ENCODE measurements around the gene MX2.
"Not testable (repeated sequence)": the region's sequence is repeated elsewhere in the genome, so short reads cannot be mapped to it uniquely, and the experiment has no call there.

The MX2 gene

DNA sequence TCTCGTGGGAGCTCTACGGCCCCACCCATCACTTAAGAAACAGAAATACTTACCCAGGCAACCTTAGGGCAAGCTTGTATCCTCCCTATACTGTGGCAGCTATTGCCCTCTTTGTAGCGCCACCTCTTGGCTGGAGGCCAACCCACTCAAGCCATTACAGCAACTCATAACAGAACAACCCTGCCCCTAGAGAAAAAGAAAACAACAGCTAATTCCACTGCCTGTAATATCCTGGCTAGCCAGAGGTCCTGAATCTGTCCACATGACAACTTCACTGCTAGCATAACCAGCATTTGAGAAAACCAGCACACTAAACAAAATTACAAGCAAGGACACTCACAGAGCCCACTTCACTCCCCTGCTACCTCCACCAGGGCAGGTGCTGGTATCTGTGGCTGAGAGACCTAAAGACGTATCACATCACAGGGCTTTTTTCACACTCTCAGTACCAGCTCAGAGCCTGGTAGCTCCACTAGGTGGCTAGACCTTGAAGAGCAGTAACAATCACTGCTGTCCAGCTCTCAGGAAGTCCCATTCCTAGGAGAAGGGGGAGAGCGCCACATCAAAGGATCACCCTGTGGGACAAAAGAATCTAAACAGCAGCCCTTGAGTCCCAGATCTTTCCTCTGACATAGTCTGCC lies 49.7 kb downstream of the MX2 start:
- DNase-seq (ENCODE audit: low read depth in 4 of 4, low spot score in 1 of 4) = no peak

DNA sequence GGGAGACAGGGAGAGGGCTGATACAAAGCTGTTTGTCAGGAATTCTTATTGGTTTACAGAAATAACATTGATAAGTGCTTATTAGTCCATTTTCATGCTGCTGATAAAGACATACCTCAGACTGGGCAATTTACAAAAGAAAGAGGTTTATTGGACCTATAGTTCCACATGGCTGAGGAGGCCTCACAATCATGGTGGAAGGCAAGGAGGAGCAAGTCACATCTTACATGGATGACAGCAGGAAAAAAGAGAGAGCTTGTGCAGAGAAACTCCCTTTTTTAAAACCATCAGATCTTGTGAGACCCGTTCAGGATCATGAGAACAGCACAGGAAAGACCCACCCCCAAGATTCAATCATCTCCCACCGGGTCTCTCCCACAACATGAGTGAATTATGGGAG lies 55.7 kb downstream of the MX2 start:
- not testable (repeated sequence) for DNase-seq (ENCODE audit: low read depth in 4 of 4, low spot score in 1 of 4)

DNA sequence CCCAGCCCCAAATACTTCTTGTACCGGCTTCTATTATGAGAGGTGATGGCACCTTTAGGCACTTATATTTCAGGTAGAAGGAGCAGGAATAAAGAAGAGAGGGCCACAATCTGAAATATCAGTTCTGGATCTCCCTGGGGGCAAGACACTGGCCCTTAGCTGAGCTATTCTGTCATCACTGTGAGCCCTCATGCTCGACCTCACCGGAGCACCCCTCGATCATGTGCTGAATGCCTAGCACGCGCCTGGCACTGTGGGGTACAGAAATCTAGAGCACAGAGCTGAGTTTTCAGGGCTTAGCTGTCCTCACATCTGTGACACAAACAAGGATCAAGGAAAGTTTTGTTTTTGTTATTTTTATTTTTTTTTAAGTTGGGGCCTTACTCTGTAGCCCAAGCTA lies 56.6 kb downstream of the MX2 start:
- DNase-seq (ENCODE audit: low read depth in 4 of 4, low spot score in 1 of 4) = no peak

DNA sequence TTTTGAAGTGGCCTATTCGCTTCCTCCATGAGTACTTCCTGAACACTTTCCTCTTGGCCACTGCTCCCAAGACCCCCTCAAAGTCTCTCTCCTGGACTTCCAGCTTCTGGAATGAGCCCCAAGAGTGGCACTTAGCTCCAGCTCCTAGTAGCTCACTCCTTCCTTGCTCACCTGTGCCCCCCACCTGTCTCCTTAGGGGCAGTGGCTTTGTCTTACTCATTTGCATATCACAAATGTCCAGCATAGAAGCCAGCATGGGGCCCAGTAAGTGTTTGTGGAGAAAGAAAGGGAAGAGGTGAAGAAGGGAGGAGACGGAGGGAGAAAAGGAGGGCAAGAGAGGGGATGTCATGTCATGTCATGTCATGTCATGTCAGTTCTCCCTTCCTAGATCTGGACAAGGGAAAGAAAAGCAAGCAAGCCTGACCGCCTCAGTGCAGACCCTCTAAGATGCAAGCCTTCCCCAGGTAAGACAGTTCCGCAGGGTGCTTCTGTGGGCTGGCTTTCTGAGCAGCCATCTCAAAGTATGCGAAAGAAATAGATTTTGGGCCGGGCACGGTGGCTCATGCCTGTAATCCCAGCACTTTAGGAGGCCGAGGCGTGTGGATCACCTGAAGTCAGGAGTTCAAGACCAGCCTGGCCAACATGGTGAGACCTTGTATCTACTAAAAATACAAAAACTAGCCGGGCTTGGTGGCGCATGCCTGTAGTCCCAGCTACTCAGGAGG lies 57.3 kb downstream of the MX2 start:
- no peak for DNase-seq (ENCODE audit: low read depth in 4 of 4, low spot score in 1 of 4)

DNA sequence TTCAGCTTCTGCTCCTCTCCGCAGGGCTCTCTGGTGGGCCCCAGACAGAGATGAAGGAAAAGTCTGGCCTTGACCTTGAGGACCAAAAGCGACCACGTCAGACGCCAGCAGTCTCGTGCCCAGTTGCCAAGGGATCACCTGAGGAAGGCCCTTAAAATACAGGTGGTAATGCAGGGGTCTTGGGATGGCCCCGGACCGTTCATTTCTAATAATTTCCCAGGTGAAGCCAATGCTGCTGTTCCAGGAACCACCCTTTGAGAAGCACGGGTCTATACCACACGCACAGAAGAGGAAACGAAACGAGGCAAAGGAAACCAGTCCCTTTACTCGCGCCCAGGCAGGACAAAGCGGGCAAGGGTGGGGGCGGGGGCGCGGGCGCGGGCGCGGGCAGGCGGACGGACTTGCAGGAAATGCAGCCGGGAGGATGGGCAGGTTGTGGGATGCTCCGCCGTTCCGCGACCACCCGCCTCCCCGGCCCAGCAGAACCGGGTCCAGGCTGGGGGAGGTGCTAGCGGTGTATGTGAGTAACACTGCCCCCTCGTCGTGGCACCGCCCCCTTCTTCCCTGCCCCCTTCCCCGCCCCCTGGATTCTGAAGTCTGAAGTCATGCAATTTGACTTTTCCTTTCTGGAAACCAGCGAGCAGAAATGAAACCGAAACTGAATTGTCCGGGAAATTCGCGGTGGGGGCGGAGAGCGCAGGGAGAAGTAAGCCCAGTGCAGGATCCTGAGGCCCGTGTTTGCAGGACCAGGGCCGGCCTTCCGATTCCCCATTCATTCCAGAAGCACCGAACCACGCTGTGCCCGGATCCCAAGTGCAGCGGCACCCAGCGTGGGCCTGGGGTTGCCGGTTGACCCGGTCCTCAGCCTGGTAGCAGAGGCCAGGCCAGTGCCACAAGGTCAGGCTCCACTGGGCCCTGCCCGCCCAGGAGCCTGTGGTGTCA lies 58.4 kb downstream of the MX2 start:
- peak in 1 of 4 experiments; percentile 27 for DNase-seq (ENCODE audit: low read depth in 4 of 4, low spot score in 1 of 4)

DNA sequence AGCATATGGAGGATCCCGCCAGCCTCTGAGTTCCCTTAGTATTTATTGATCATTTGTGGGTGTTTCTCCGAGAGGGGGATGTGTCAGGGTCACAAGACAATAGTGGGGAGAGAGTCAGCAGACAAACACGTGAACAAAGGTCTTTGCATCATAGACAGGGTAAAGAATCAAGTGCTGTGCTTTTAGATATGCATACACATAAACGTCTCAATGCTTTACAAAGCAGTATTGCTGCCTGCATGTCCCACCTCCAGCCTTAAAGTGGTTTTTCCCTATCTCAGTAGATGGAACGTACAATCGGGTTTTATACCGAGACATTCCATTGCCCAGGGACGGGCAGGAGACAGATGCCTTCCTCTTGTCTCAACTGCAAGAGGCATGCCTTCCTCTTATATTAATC lies 59.2 kb downstream of the MX2 start:
- not testable (repeated sequence) for DNase-seq (ENCODE audit: low read depth in 4 of 4, low spot score in 1 of 4)

DNA sequence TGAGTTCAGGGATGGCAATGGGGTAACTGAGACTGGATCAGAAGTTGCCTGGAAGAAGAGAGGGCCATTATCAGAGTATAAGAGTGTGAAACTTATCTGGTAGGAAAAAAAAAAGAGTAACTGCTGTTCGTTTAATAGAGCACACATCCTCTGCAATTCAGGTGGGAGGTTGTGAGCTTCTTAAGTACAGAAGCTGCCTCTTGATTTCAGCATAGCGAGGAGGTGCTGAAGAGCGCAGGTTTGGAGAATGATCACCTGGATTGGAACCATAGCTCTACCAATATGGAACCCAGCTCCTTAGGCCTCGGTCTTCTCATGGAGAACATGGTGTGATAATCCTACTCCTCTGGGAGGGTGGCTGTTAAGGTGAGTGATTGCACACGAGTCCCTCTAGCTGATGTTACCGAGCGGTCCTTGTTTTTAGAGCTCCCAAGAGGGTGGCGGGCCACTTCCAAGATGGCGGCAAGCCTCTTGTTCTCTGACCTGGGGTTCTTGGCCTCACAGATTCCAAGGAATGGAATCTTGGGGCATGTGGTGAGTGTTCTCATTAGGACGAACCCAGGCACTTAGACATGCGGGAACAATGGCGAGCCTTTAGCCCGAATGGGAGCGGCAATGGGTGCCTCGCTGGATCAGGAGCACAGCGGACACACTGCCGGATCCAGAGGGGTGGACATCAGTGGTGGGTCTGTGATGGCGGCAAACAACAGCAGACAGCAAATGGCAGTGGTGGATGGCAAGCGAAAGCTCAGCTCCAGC lies 60.9 kb downstream of the MX2 start:
- DNase-seq (ENCODE audit: low read depth in 4 of 4, low spot score in 1 of 4) = no peak

DNA sequence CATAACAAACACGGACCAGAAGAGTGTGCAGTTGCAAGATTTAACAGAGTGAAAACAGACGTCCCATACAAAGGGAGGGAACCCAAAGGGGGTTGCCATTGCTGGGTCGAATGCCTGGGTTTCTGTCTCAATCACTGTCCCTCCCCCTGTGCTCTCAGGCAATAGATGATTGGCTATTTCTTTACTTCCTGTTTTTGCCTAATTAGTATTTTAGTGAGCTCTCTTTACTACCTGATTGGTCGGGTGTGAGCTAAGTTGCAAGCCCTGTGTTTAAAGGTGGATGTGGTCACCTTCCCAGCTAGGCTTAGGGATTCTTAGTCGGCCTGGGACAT lies 61.4 kb downstream of the MX2 start:
- DNase-seq (ENCODE audit: low read depth in 4 of 4, low spot score in 1 of 4) = not testable (repeated sequence)

DNA sequence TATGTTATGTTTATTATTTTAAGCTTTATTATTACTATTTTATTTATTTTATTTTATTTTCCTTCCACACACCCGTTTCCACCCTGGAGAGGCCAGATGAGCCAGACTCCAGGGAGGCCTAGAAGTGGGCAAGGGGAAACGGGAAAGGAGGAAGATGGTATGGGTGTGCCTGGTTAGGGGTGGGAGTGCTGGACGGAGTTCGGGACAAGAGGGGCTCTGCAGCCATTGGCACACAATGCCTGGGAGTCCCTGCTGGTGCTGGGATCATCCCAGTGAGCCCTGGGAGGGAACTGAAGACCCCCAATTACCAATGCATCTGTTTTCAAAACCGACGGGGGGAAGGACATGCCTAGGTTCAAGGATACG lies 63.7 kb downstream of the MX2 start:
- no peak for DNase-seq (ENCODE audit: low read depth in 4 of 4, low spot score in 1 of 4)

DNA sequence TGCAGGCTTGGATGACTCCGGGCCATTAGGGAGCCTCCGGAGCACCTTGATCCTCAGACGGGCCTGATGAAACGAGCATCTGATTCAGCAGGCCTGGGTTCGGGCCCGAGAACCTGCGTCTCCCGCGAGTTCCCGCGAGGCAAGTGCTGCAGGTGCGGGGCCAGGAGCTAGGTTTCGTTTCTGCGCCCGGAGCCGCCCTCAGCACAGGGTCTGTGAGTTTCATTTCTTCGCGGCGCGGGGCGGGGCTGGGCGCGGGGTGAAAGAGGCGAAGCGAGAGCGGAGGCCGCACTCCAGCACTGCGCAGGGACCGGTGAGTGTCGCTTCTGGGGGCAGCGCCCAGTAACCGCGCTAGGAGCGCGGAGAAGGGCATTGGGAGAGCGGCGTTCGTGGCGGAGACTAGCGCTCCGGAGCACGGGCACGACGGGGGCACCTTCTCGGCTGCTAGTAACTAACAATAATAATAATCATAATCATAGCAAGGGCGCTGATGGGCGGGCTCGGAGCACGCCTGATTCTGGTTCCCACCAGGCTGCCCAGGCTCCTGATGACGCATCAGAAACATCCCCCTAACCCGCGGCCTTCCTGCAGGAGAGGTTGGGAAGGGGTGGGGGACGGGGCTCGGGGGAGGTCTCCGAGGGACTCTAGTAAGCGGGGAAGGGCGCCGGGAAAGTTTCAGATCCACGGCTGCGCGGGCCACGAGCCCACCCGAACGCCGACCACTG lies 64.3 kb downstream of the MX2 start, which contains the start of gene MX1:
Gene MX1 (plus strand): TSS at position 286 of the 722 bp plus-strand sequence. CDS start 5,832 bp downstream, outside the sequence.
- peak; percentile 51 to 74 (median 64) for DNase-seq (ENCODE audit: low read depth in 4 of 4, low spot score in 1 of 4)

DNA sequence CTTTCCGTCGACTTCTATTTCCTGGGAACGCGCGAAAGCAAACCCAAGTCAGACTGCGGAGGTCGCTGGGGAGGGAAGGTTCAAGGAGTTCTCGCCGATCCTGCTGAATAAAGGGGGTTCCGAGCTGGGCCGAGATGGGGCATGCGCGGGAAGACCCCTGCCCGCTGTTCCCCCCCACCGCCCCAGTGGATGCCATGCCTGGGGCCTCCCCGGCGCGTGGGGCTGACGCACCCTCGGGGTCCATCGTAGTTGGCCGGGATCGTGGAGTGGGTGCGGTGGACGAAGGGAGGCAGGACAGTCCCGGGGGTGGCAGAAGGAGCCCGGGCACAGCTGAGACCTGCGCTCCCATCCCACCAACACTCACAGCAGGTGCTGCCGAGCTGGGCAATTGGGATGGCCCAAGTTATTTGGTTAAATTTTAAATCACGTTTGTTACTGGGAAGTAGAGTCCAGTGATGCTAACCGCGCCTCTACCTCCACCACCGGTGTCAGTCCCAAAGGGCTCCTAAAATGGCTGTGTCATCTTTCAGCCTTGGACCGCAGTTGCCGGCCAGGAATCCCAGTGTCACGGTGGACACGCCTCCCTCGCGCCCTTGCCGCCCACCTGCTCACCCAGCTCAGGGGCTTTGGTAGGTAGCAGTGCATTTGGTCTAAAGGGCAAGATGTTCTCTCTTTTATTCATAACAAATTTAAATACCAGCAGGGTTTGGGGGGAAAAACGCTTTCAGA lies 65.0 kb downstream of the MX2 start:
- DNase-seq (ENCODE audit: low read depth in 4 of 4, low spot score in 1 of 4) = no peak

DNA sequence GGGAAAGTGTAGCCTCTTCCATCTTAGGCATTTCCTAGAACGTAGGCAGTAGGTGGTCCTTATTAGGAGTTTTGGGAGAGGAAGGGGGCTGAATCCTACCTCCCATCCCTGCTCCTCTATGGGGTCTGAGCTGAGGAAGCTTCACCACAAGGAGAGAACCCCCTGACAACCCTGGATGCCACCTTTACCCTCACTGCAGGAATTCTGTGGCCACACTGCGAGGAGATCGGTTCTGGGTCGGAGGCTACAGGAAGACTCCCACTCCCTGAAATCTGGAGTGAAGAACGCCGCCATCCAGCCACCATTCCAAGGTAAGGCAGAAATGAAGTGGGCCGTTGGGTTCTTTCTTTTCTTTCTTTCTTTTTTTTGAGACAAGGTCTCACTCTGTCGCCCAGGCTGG lies 65.7 kb downstream of the MX2 start:
- no peak for DNase-seq (ENCODE audit: low read depth in 4 of 4, low spot score in 1 of 4)

DNA sequence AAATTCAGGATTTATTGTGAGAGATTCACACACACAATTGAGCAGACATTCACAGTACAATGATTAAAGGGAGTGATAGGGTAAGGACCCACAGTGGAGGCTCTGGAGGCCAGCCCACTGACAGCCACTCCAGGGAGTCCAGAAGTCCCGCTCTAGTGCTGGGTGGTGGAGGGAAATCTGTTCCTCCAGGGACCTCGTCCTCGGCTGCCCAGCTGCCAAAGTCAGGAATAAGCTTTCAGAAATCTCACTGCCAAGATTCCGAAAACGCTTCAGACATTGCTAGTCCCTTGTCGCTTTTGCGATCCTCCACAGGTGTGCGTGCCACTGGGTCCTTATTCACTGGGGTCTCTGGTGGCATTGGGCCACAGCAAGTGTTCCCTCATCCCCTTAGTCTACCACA lies 66.5 kb downstream of the MX2 start:
- DNase-seq (ENCODE audit: low read depth in 4 of 4, low spot score in 1 of 4) = no peak

DNA sequence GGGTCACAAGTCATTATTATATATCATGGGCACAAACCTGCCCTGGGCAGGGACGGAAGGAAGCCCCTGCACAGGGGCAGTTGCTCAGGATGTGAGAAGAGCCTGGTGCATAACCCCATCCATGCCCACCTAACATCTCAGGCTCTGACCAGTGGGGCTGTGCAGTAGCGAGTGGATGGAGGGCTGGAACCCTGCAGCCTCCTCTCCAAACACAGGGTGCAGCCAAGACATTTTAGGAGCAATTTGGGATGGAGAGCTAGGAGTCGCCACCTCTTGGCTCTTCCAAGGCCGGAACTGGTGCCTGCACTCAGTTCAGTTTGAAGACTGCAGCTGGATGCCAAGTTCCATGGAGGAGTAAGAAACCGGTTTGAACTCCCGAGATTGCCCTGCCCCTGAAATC lies 67.0 kb downstream of the MX2 start:
- no peak for DNase-seq (ENCODE audit: low read depth in 4 of 4, low spot score in 1 of 4)

DNA sequence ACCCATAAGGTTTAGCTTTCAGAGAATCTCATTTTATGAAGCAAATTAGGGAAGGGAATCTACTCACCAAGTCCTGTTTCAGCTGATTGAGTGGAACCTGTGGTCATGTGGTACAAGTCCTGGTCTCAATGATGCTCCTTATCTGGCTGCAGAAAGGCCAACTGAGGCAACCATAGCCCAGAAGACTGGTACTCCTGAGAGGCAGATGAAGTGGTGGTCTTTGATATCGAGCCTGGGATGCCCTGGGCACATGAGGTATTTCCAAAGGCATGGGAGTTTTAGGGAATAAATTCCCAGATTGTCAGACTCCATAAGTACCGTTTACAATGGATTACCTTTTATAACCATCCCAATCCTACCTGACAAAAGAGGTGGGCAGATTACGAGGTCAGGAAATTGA lies 67.5 kb downstream of the MX2 start:
- DNase-seq (ENCODE audit: low read depth in 4 of 4, low spot score in 1 of 4) = no peak

DNA sequence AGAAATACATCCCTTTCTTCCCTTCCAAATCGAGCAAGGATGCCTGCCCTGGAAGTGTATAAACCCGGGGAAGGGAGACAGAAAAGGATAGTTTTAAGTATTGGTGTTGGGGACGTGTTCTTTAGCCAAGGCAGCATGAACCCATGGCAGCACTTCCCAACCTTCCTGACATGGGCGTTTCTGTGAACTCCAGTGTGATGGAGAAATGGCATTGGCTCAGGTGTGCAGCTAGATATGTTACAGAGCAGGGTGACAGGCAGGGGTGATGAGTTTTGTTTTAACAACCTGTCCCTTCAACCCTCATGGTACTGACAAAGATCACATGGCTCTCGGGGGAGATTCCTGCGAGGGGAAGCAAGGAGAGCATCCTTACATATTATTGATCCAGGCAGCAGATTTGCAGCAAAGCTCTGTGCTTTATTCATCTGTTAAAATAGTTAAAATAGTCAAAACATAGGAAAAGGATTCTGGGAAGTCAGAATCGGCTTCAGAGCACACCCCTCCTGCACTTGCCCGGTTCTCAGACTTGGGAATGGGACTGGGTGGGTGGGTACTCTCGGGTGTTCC lies 68.2 kb downstream of the MX2 start:
- no peak for DNase-seq (ENCODE audit: low read depth in 4 of 4, low spot score in 1 of 4)

DNA sequence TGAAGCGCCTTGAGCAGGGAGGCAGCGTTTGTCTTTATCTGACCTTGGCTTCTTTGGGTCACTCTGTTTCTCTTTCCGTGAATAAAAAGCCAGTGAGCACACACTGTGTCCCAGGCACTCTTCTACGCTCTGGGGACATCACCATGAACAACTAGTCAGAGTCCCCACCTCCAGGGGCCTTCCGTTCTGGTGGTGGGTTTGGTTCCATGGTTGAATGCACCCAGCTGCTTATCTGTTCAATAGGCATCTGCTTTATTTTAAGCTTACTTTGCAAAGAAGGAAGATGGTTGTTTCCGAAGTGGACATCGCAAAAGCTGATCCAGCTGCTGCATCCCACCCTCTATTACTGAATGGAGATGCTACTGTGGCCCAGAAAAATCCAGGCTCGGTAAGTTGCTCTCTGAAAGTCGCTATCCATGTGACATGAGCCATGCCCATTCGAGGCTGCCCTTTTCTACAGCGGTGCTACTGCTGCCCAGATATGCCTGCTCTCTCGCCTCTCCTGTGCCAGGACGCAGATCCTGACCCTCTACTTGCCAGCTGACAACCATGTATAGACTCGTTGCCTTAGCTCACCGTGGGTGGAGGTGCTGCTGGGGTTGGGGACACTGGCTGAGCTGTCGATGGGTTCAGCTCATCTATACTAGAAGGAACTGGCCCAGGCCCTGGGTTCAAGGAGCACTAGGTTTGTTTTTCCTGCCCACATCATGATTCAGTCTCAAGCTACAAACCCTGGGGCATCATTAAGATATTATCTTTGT lies 70.1 kb downstream of the MX2 start:
- DNase-seq (ENCODE audit: low read depth in 4 of 4, low spot score in 1 of 4) = no peak

DNA sequence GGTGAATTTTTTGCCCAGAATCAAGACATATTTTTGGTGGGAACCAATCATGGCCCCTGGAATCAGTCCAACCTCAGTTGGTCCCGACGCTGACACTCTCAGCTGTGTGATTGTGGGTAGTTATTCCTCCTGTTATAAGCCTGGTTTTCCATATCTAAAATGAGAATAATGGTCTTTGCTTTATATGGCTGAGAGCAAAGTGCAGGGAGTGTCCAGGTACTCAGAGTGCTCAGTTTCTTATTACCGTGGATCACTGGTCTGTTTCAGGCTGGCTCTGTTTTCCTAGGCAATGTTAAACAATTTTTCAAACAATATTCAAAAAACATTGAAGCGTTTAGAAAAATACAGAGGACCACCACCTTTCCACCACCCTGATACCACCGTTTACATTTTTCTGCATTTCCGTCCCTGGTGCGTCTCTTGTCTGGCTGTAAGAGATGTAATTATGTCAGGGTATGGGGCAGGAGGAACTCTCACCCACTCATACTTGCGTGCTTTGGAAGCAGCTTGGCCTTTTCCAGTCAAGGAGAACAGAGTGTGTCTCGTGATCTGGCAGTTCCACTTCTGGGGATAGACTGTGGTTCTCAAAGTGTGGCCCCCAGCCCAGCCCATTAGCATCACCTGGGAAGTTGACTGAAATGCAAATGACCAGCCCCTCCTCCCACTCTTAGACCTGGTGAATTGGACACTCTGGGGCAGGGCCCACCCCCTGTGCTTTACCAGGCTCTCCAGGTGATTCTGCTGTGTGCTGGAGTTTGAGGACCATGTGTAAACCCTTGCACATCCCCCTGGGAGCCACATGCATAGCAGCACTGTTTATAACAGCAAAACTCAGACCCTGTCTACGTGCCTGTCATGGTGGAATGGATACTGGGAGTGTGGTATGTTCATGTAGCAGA lies 71.0 kb downstream of the MX2 start:
- DNase-seq (ENCODE audit: low read depth in 4 of 4, low spot score in 1 of 4) = no peak
